Peyer's patch (tissue), 4 donors: ENCODE measurements around the gene NEDD4L.

Experiments used
- POLR2A ChIP-seq, 2 donors: fragments of 450-650 bp; IDR thresholded peaks; one replicate each; pipeline ENCODE4 v1.5.1; 2017; ENCODE audit warnings: antibody characterized with exemption in 2 of 2, mild to moderate bottlenecking in 2 of 2, moderate library complexity in 2 of 2
- TF ChIP-seq, protein P1 (sequence below), 6 experiments: fragments of 450-650 bp in 4 of 6; fragments of 200-600 bp in 2 of 6; sonication (generic) in 1 of 6; IDR thresholded peaks; one replicate each; pipeline ENCODE4 v1.5.1; 2017 to 2019; ENCODE audit warnings: antibody characterized with exemption in 6 of 6, mild to moderate bottlenecking in 3 of 6, moderate library complexity in 1 of 6

DNA sequence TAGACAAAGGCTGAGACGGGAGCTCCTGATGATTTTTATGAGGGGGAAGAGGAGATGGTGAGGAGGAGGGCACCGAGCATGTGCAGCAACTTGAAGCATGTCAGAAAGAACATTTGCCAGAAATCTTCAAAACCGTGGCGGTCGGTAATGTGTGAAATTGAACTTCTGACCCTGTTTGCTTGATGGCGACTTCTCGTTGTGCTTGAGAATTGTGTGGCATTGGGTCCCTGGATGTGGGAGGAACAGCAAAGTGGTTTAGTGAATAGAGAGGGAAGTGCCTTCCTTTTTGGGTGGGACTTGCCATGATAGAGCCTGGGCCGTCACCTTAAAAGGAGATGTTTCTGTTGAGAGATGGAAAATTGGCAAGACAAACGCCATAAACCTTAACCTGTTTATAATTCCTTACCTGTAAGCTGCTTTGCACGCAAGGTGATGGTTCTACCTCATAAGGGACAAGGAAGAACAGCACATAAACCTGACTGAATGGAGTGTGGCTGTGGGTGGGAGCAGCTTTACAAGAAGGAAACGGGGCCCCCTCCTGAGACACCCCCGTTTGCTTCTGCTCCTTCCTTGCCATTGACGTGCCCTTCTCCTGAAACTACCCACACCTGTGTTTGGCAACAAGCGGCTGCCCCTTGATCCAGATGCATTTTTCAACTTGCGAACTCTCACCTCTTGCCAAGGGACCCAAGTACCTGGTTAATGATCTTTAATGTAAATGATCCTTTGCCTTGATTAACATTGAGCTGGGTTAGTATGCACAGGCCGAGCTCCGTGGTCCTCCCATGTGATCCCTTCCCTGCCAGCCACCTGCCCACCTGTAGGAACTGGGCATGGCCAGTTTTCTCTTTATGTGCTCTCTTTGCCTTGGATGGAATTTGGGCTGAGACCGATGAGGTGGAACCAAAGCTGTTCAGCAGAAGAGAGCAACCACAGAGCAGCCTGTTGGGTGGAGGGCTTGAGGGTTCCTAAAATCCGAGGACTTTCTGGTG is 153.2 kb downstream of the NEDD4L start:
- no peak for TF ChIP-seq POLR2A (IDR thresholded peaks at IDR 0.05)
- TF ChIP-seq, protein P1, sequence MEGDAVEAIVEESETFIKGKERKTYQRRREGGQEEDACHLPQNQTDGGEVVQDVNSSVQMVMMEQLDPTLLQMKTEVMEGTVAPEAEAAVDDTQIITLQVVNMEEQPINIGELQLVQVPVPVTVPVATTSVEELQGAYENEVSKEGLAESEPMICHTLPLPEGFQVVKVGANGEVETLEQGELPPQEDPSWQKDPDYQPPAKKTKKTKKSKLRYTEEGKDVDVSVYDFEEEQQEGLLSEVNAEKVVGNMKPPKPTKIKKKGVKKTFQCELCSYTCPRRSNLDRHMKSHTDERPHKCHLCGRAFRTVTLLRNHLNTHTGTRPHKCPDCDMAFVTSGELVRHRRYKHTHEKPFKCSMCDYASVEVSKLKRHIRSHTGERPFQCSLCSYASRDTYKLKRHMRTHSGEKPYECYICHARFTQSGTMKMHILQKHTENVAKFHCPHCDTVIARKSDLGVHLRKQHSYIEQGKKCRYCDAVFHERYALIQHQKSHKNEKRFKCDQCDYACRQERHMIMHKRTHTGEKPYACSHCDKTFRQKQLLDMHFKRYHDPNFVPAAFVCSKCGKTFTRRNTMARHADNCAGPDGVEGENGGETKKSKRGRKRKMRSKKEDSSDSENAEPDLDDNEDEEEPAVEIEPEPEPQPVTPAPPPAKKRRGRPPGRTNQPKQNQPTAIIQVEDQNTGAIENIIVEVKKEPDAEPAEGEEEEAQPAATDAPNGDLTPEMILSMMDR (IDR thresholded peaks at IDR 0.05), result no peak
